Thoracic aorta (tissue), 2 donors: ENCODE results near the gene OOSP4A. TPM values are rescaled to one million over a fixed set of nuclear protein-coding genes. Genes with fewer than 3 reads are reported as not detected.

ENCODE experiments used
- ATAC-seq: fragments of 150-250 bp; one replicate; pipeline ENCODE4 v1.8.0; 2017; ENCODE audit warnings: low read depth; ENCODE audit not compliant: insufficient number of reproducible peaks, low FRiP score
- DNase-seq: peaks from one replicate; pipeline ENCODE4 v3.0.0-alpha.2; 2020; ENCODE audit warnings: low spot score
- H3K27ac ChIP-seq, 2 donors: fragments of 200-600 bp; sonication (generic); 1 replicate in 1 of 2; 2 replicates in 1 of 2; pipeline ENCODE4 v1.5.1; 2016; ENCODE audit warnings: mild to moderate bottlenecking in 2 of 2, moderate library complexity in 2 of 2
- H3K27me3 ChIP-seq: fragments of 200-600 bp; sonication (generic); replicated peaks from 2 replicates; pipeline ENCODE4 v1.6.0; 2016; ENCODE audit warnings: mild to moderate bottlenecking; ENCODE audit not compliant: insufficient read depth
- H3K36me3 ChIP-seq: fragments of 200-600 bp; sonication (generic); one replicate; pipeline ENCODE4 v1.5.1; 2016
- H3K4me1 ChIP-seq, 2 donors: fragments of 200-600 bp; sonication (generic); 1 replicate in 1 of 2; 2 replicates in 1 of 2; pipeline versions ENCODE4 v1.5.1 to v1.6.0; 2016; ENCODE audit warnings: low read depth in 2 of 2, mild to moderate bottlenecking in 1 of 2; ENCODE audit not compliant: control insufficient read depth in 1 of 2
- H3K4me3 ChIP-seq: fragments of 200-600 bp; sonication (generic); 2 replicates; pipeline ENCODE4 v1.5.1; 2016; ENCODE audit warnings: mild to moderate bottlenecking
- H3K9me3 ChIP-seq: fragments of 200-600 bp; sonication (generic); 2 replicates; pipeline ENCODE4 v1.5.1; 2016
- CTCF ChIP-seq: fragments of 200-600 bp; sonication (generic); IDR thresholded peaks from one replicate; pipeline ENCODE4 v1.5.1; 2019; ENCODE audit warnings: antibody characterized with exemption
- total RNA-seq, 2 donors: library from RNA; depleted of rRNA; stranded (reverse); fragments of >200 nt; gene quantifications; one replicate each; pipeline versions ENCODE4 v1.1.0 to v1.2.3, GENCODE V29; 2016

OOSP4A gene
- total RNA-seq, 2 donors from 2014 or later = not detected

- Histone ChIP-seq H3K27me3 (no peaks in the 10 kb centered on the region), H3K36me3 (no peaks in the 10 kb centered on the region), H3K9me3 (no peaks in the 10 kb centered on the region), H3K4me3 (no peak within 1 kb of the TSS), H3K27ac (no peak within 1 kb of the TSS), H3K4me1 (no peaks in the 10 kb centered on the region)
- no peak for ATAC-seq
- TF ChIP-seq CTCF = no peak
- DNase-seq = no peak
Observed at GRCh38 chr11:60016881-60017280, 53.0 kb downstream of the OOSP4A start, which contains the start of gene OOSP4B. TSS of gene OOSP4B (plus strand) at chr11:60017181.

GRCh38 chr11:60018058-60018457, 54.2 kb downstream of the OOSP4A start:
- ATAC-seq (no peak), DNase-seq (no peak)
- Histone ChIP-seq H3K27me3 (no peaks in the 10 kb centered on the region), H3K4me3 (no peak overlapping the region), H3K27ac (no peak overlapping the region), H3K4me1 (no peaks in the 10 kb centered on the region), H3K36me3 (no peaks in the 10 kb centered on the region), H3K9me3 (no peaks in the 10 kb centered on the region)
- TF ChIP-seq CTCF = no peak

Other genes with a start within 250 kb of the OOSP4A start
- 10 to 100 TPM; 25.7 to 32.2 TPM for gene STX3, start 208.7 kb upstream of the OOSP4A start, total RNA-seq
- gene MRPL16, start 153.3 kb upstream of the OOSP4A start, total RNA-seq = 10 to 100 TPM; 23.6 to 28.1 TPM
- 1 to 10 TPM in 1 of 2 donors, not detected in 1; 1.8 TPM for gene CBLIF, start 118.5 kb upstream of the OOSP4A start, total RNA-seq
- gene TCN1, start 97.5 kb upstream of the OOSP4A start, total RNA-seq = not detected
- not detected for gene OOSP3, start 85.3 kb upstream of the OOSP4A start, total RNA-seq
- gene OOSP1, start 25.6 kb upstream of the OOSP4A start, total RNA-seq = not detected
- not detected for gene OOSP4B, start 53.1 kb downstream of the OOSP4A start, total RNA-seq
- not detected for gene OOSP2, start 76.4 kb downstream of the OOSP4A start, total RNA-seq
- not detected for gene MS4A3, start 92.6 kb downstream of the OOSP4A start, total RNA-seq
- gene MS4A2, start 124.6 kb downstream of the OOSP4A start, total RNA-seq = 1 to 10 TPM; 1.1 to 5.9 TPM
- gene MS4A6A, start 219.1 kb downstream of the OOSP4A start, total RNA-seq = 100 to 1,000 TPM; 111 to 162 TPM